CD4-positive, alpha-beta T cell (primary cell): ENCODE results near the gene DENND1B. TPM values are rescaled to one million over a fixed set of nuclear protein-coding genes. Genes with fewer than 3 reads are reported as not detected.

Experiments used
- ATAC-seq: fragments of 200-7000 bp; cut with Tn5 transposase; one replicate; pipeline ENCODE4 v1.10.0; 2022; ENCODE audit warnings: mild to moderate bottlenecking; ENCODE audit not compliant: poor library complexity
- CTCF ChIA-PET: fragments of 350-600 bp; sonication (Branson Sonifier 250); formaldehyde crosslinking; loops from one replicate; lab custom pipeline; 2021; ENCODE audit warnings: antibody characterized with exemption, inconsistent platforms; lab: Charles Lee
- POLR2A ChIA-PET: fragments of 350-600 bp; sonication (Branson Sonifier 250); formaldehyde crosslinking; loops from one replicate; lab custom pipeline; 2021; ENCODE audit warnings: antibody characterized with exemption, inconsistent platforms; lab: Charles Lee
- DNase-seq, 14 experiments: peaks; one replicate each; pipeline ENCODE4 v3.0.0-alpha.2; 2013 to 2020; ENCODE audit warnings: mixed read lengths in 2 of 14
- H3K27ac ChIP-seq, 2 donors: one replicate each; pipeline versions ENCODE4 v1.5.1 to v1.7.0; 2013; ENCODE audit warnings: low read length in 2 of 2, low read depth in 1 of 2, mild to moderate bottlenecking in 1 of 2
- H3K27me3 ChIP-seq, 2 experiments: 1 replicate in 1 of 2; 2 replicates in 1 of 2; pipeline versions ENCODE4 v1.6.1 to v1.7.0; 2013; ENCODE audit warnings: low read length in 2 of 2, control low read depth in 1 of 2, mild to moderate bottlenecking in 1 of 2, moderate library complexity in 1 of 2; ENCODE audit not compliant: insufficient read depth in 2 of 2, control insufficient read depth in 1 of 2
- H3K36me3 ChIP-seq: one replicate; pipeline ENCODE4 v1.6.1; 2013; ENCODE audit warnings: low read length, control low read depth; ENCODE audit not compliant: insufficient read depth
- H3K4me1 ChIP-seq: one replicate; pipeline ENCODE4 v1.6.1; 2013; ENCODE audit warnings: low read length, control low read depth; ENCODE audit not compliant: insufficient read depth
- H3K4me3 ChIP-seq: one replicate; pipeline ENCODE4 v1.5.1; 2013; ENCODE audit warnings: mild to moderate bottlenecking, low read length, moderate library complexity
- H3K9me3 ChIP-seq, 2 experiments: 1 replicate in 1 of 2; 2 replicates in 1 of 2; pipeline versions ENCODE4 v1.6.1 to v1.7.0; 2013; ENCODE audit warnings: low read length in 2 of 2, mild to moderate bottlenecking in 2 of 2, control low read depth in 1 of 2, moderate library complexity in 1 of 2; ENCODE audit not compliant: control insufficient read depth in 1 of 2, insufficient read depth in 1 of 2
- H3K27ac Mint-ChIP-seq: one replicate; pipeline ENCODE4 v1.8.0; 2020; ENCODE audit warnings: mixed read lengths
- H3K27me3 Mint-ChIP-seq: one replicate; pipeline ENCODE4 v1.8.0; 2021; ENCODE audit warnings: mixed read lengths
- H3K36me3 Mint-ChIP-seq: one replicate; pipeline ENCODE4 v1.8.0; 2021; ENCODE audit warnings: low read depth, mixed read lengths
- H3K4me1 Mint-ChIP-seq: one replicate; pipeline ENCODE4 v1.8.0; 2021; ENCODE audit warnings: low read depth, mixed read lengths
- H3K4me3 Mint-ChIP-seq: one replicate; pipeline ENCODE4 v1.8.0; 2020; ENCODE audit warnings: mild to moderate bottlenecking, mixed read lengths
- H3K9me3 Mint-ChIP-seq: one replicate; pipeline ENCODE4 v1.8.0; 2020; ENCODE audit warnings: mixed read lengths
- intact Hi-C, 2 experiments: fragments of 100-400 bp; cut with DNase I in 1 of 2; cut with micrococcal nuclease in 1 of 2; formaldehyde crosslinking; loops; one replicate each; pipeline versions ENCODE4 v1.15.1 to v1.9.0; 2023 to 2025; cut with DNase I, micrococcal nuclease
- total RNA-seq, 174 experiments: library from RNA in 2 of 174; stranded (reverse) in 2 of 174; gene quantifications; one replicate each; pipeline ENCODE4 v1.2.3 and lab custom pipeline; 2021 to 2026
- TF ChIP-seq, protein P1 (sequence below): fragments of 200-600 bp; IDR thresholded peaks from one replicate; pipeline ENCODE4 v1.8.0; 2022; ENCODE audit warnings: antibody characterized with exemption, mild to moderate bottlenecking

DENND1B gene
- total RNA-seq, 2 experiments from 2014 or later = 23.9 to 26.5 TPM

- POLR2A ChIA-PET = no interaction called here
Measured at GRCh38 chr1:197778366-197778945, 3.2 kb upstream of the DENND1B start.

DNA sequence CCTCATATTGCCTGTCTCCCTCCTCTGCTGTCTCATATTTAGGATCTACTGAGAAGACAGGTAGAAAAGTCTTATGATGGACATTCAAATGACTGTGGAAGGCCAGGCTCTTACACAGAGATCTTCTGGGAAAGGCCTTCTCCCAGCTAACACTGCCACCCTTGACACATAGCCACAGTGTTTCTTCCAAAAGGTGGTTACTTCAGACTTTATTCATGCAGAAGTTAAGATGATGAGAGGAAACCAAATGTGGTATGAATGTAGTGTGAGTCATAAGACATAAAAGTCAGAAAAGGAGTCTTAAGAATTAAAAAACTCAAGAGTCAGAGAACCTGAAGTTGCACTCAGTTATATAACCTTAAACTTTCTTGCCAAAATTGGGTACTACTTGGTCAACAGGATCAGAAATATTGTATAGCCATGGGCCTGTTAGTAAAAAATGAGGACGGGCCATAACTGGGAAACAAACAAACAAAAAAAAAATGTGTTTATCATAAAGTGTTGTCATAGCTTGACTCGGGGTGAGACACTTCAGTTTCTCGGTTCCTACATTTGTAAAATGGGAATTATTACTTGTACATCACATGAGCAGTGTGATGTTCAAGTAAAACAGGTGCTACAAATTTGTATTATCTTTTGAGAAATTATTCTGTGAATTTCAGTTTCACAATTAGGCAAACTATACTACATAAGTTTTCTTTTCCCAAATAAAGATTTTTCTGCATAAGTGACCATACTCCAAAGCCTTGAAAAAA, 1.2 kb upstream of the DENND1B start:
- Histone ChIP-seq H3K36me3 (no peaks in the 10 kb centered on the region), H3K9me3 (no peaks in the 10 kb centered on the region), H3K4me1 (peaks cover 25% of the 10 kb centered on the region), H3K27ac (peak overlapping the region; percentile 65 to 82), H3K4me3 (no peak overlapping the region), H3K27me3 (no peaks in the 10 kb centered on the region)
- ATAC-seq (peak; percentile 61), DNase-seq (peak in 6 of 14 experiments; percentile 13 to 74 (median 53))
- Mint-ChIP-seq H3K9me3 (no peaks in the 10 kb centered on the region), H3K4me3 (peak overlapping the region; percentile 94), H3K36me3 (peaks cover 18% of the 10 kb centered on the region), H3K27me3 (no peaks in the 10 kb centered on the region), H3K27ac (peak overlapping the region; percentile 89), H3K4me1 (peaks cover 67% of the 10 kb centered on the region)
- CTCF ChIA-PET = interaction anchor here (0.8 to 1.3 kb wide), 2 partner anchors 16 to 83 kb away, joined by 3 to 4 read pairs; no protein-coding TSS in a partner anchor
- POLR2A ChIA-PET = interaction anchor here (1.1 to 2.0 kb wide), 5 partner anchors 10 to 132 kb away, joined by 3 to 15 read pairs (median 9); partner anchors contain the start of gene C1orf53
- intact Hi-C loops = loop anchor here (5.0 to 10.0 kb wide), 3 partner anchors 141 to 398 kb away; partner anchors contain the start of genes LHX9 (in 1 of the 2) and NEK7 (in 1 of the 2)
- TF ChIP-seq, protein P1, sequence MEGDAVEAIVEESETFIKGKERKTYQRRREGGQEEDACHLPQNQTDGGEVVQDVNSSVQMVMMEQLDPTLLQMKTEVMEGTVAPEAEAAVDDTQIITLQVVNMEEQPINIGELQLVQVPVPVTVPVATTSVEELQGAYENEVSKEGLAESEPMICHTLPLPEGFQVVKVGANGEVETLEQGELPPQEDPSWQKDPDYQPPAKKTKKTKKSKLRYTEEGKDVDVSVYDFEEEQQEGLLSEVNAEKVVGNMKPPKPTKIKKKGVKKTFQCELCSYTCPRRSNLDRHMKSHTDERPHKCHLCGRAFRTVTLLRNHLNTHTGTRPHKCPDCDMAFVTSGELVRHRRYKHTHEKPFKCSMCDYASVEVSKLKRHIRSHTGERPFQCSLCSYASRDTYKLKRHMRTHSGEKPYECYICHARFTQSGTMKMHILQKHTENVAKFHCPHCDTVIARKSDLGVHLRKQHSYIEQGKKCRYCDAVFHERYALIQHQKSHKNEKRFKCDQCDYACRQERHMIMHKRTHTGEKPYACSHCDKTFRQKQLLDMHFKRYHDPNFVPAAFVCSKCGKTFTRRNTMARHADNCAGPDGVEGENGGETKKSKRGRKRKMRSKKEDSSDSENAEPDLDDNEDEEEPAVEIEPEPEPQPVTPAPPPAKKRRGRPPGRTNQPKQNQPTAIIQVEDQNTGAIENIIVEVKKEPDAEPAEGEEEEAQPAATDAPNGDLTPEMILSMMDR = no peak

More at GRCh38 chr1:197778366-197778945, 3.2 kb upstream of the DENND1B start:
- Mint-ChIP-seq H3K36me3 (peaks cover 13% of the 10 kb centered on the region), H3K4me3 (peak overlapping the region; percentile 11), H3K4me1 (peaks cover 48% of the 10 kb centered on the region), H3K27ac (peak overlapping the region; percentile 7), H3K27me3 (no peaks in the 10 kb centered on the region), H3K9me3 (no peaks in the 10 kb centered on the region)
- no peak overlapping the region for H3K4me3 ChIP-seq
- no peaks in the 10 kb centered on the region for H3K36me3 ChIP-seq
- peak in 1 of 14 experiments; percentile 56 for DNase-seq
- TF ChIP-seq, protein P1 = no peak
- no peak overlapping the region for H3K27ac ChIP-seq
- ATAC-seq = no peak
- H3K9me3 ChIP-seq = no peaks in the 10 kb centered on the region
- no peaks in the 10 kb centered on the region for H3K27me3 ChIP-seq
- H3K4me1 ChIP-seq = peaks cover 18% of the 10 kb centered on the region
- CTCF ChIA-PET = interaction anchor here (1.3 kb wide), 1 partner anchor 81 kb away, joined by 3 read pairs; no protein-coding TSS in a partner anchor
- intact Hi-C loops = loop anchor here (5.0 to 10.0 kb wide), 3 partner anchors 139 to 396 kb away; partner anchors contain the start of genes LHX9 (in 1 of the 2) and NEK7 (in 1 of the 2)

- Mint-ChIP-seq H3K36me3 (peaks cover 23% of the 10 kb centered on the region), H3K9me3 (no peaks in the 10 kb centered on the region), H3K4me3 (peak overlapping the region; percentile 88), H3K4me1 (peaks cover 78% of the 10 kb centered on the region), H3K27ac (peak overlapping the region; percentile 89), H3K27me3 (no peaks in the 10 kb centered on the region)
- DNase-seq = peak; percentile 13 to 76 (median 32)
- H3K4me3 ChIP-seq = peak overlapping the region; percentile 69
- H3K36me3 ChIP-seq = peaks cover 5% of the 10 kb centered on the region
- H3K27ac ChIP-seq = peak overlapping the region in 1 of 2 donors; percentile 82
- peaks cover 32% of the 10 kb centered on the region for H3K4me1 ChIP-seq
- H3K9me3 ChIP-seq = no peaks in the 10 kb centered on the region
- H3K27me3 ChIP-seq = no peaks in the 10 kb centered on the region
- ATAC-seq = peak; percentile 18
- ChIA-PET CTCF (no interaction called here), POLR2A (interaction anchor here (0.8 to 2.0 kb wide), 7 partner anchors 9 to 1162 kb away, joined by 3 to 15 read pairs (median 5); partner anchors contain the start of gene C1orf53)
- intact Hi-C loops = loop anchor here (2.0 to 10.0 kb wide), 5 partner anchors 14 to 400 kb away; partner anchors contain the start of genes LHX9 (in 1 of the 2) and NEK7 (in 1 of the 2)
- TF ChIP-seq, protein P1 = no peak
Measured at GRCh38 chr1:197774466-197775281, 606 bp downstream of the DENND1B start.
